Right lobe of liver (tissue), 4 donors: ENCODE data around the gene SELENOI.

ENCODE experiments used
- CTCF ChIP-seq, 4 donors: fragments of 200-600 bp in 3 of 4; fragments of 450-650 bp in 1 of 4; IDR thresholded peaks; one replicate each; pipeline versions ENCODE4 v1.5.1 to v1.8.0; 2016 to 2022; ENCODE audit warnings: antibody characterized with exemption in 4 of 4, mild to moderate bottlenecking in 2 of 4
- POLR2A ChIP-seq: fragments of 450-650 bp; IDR thresholded peaks from one replicate; pipeline ENCODE4 v1.6.1; 2017; ENCODE audit warnings: antibody characterized with exemption, mild to moderate bottlenecking
- donor health status: DM: no; HTN: no; CAD: no.
- donor health status: DM: no; HTN: no; CAD: no.
- donor health status: DM: no; HTN: yes; CAD: no.

DNA sequence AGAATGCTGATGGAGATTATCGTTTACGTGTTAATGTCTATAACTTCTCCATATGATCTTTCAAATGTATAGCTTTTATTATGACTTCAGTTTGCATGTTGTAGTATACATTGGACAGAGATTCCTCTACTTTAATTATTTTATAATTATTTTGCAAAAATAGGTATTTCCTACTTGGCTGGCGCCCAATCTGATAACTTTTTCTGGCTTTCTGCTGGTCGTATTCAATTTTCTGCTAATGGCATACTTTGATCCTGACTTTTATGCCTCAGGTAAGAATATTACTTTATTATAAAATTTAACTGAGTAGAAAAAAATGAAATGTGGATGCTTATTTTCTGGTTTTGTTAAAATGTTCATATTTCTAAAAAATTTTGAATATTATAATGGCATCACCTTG, 18.7 kb downstream of the SELENOI start:
- TF ChIP-seq CTCF (IDR thresholded peaks at IDR 0.05), result no peak
- no peak for TF ChIP-seq POLR2A
